GM12873 (cell line): Measurements from ENCODE around the gene HPSE2.

Source experiments
- CTCF ChIP-seq: IDR thresholded peaks from 2 replicates; pipeline ENCODE4 v1.5.1; 2012; ENCODE audit warnings: low read depth, mild to moderate bottlenecking, moderate library complexity, low read length, control low read depth; ENCODE audit not compliant: insufficient read depth; ENCODE audit errors: missing control alignments

Gene HPSE2

GRCh38 chr10:98467506-98468318, 767.9 kb downstream of the HPSE2 start:
- peak; percentile 91 for TF ChIP-seq CTCF

GRCh38 chr10:98466861-98467505, 768.7 kb downstream of the HPSE2 start:
- no peak for TF ChIP-seq CTCF

GRCh38 chr10:98465866-98466265, 769.8 kb downstream of the HPSE2 start:
- no peak for TF ChIP-seq CTCF

GRCh38 chr10:98463976-98464754, 771.5 kb downstream of the HPSE2 start:
- no peak for TF ChIP-seq CTCF

- no peak for TF ChIP-seq CTCF
Measured at GRCh38 chr10:98463016-98463415, 772.6 kb downstream of the HPSE2 start.

GRCh38 chr10:98461500-98461842, 774.2 kb downstream of the HPSE2 start:
- TF ChIP-seq CTCF, result no peak
